HG02973 (cell line): ENCODE results near the gene NSUN2.

ENCODE experiments used
- ATAC-seq: cut with Tn5 transposase; IDR thresholded peaks from one replicate; pipeline ENCODE4 v1.9.1; 2021; ENCODE audit warnings: moderate library complexity; ENCODE audit not compliant: unreplicated experiment

The NSUN2 gene

GRCh38 chr5:6567068-6567467 lies 65.8 kb downstream of the NSUN2 start:
- no peak for ATAC-seq

GRCh38 chr5:6565492-6565891 lies 67.4 kb downstream of the NSUN2 start:
- no peak for ATAC-seq

- no peak for ATAC-seq
Measured at GRCh38 chr5:6557807-6558575, 74.9 kb downstream of the NSUN2 start.

GRCh38 chr5:6556802-6557102 lies 76.1 kb downstream of the NSUN2 start:
- no peak for ATAC-seq

- ATAC-seq, result no peak
Measured at GRCh38 chr5:6556089-6556801, 76.6 kb downstream of the NSUN2 start.

GRCh38 chr5:6554812-6555211 lies 78.0 kb downstream of the NSUN2 start:
- ATAC-seq, result no peak

- ATAC-seq, result no peak
Measured at GRCh38 chr5:6553972-6554371, 78.9 kb downstream of the NSUN2 start.

- ATAC-seq, result no peak
Measured at GRCh38 chr5:6552612-6553011, 80.2 kb downstream of the NSUN2 start.

GRCh38 chr5:6551955-6552313 lies 80.9 kb downstream of the NSUN2 start:
- ATAC-seq, result no peak

GRCh38 chr5:6551287-6551954 lies 81.4 kb downstream of the NSUN2 start:
- ATAC-seq, result no peak

- ATAC-seq, result no peak
Measured at GRCh38 chr5:6550628-6551027, 82.2 kb downstream of the NSUN2 start.
